ENCODE measurements around the gene CPSF3.

Gene CPSF3

GRCh38 chr2:9490789-9491188 lies 67.3 kb downstream of the CPSF3 start:
- no peak for TF ChIP-seq CTCF (IDR thresholded peaks at IDR 0.05)

GRCh38 chr2:9492927-9493326 lies 69.5 kb downstream of the CPSF3 start:
- TF ChIP-seq CTCF (IDR thresholded peaks at IDR 0.05) = no peak

- TF ChIP-seq CTCF (IDR thresholded peaks at IDR 0.05) = no peak
Observed at GRCh38 chr2:9493478-9493877, 70.0 kb downstream of the CPSF3 start.

- TF ChIP-seq CTCF (IDR thresholded peaks at IDR 0.05) = no peak
Observed at GRCh38 chr2:9494081-9494480, 70.6 kb downstream of the CPSF3 start.

GRCh38 chr2:9497017-9497416 lies 73.6 kb downstream of the CPSF3 start:
- no peak for TF ChIP-seq CTCF (IDR thresholded peaks at IDR 0.05)

GRCh38 chr2:9498210-9498609 lies 74.8 kb downstream of the CPSF3 start:
- no peak for TF ChIP-seq CTCF (IDR thresholded peaks at IDR 0.05)

- TF ChIP-seq CTCF (IDR thresholded peaks at IDR 0.05) = no peak
Observed at GRCh38 chr2:9508931-9509330, 85.5 kb downstream of the CPSF3 start.

- TF ChIP-seq CTCF (IDR thresholded peaks at IDR 0.05) = no peak
Observed at GRCh38 chr2:9517118-9517782, 93.8 kb downstream of the CPSF3 start.

Measured in LNCAP (cell line).